ENCODE measurements around the gene ALK.

The ALK gene

GRCh38 chr2:29363111-29363510, 558.3 kb downstream of the ALK start:
- DNase-seq (ENCODE audit: low read depth), result no peak

- no peak for DNase-seq (ENCODE audit: low read depth)
Observed at GRCh38 chr2:29361231-29361630, 560.2 kb downstream of the ALK start.

- no peak for DNase-seq (ENCODE audit: low read depth)
Observed at GRCh38 chr2:29360016-29360784, 561.2 kb downstream of the ALK start.

- DNase-seq (ENCODE audit: low read depth), result no peak
Observed at GRCh38 chr2:29353403-29353991, 567.9 kb downstream of the ALK start.

GRCh38 chr2:29351916-29352591, 569.3 kb downstream of the ALK start:
- no peak for DNase-seq (ENCODE audit: low read depth)

- no peak for DNase-seq (ENCODE audit: low read depth)
Observed at GRCh38 chr2:29351248-29351647, 570.1 kb downstream of the ALK start.

- DNase-seq (ENCODE audit: low read depth), result no peak
Observed at GRCh38 chr2:29349316-29350030, 571.9 kb downstream of the ALK start.

- DNase-seq (ENCODE audit: low read depth), result no peak
Observed at GRCh38 chr2:29347774-29348461, 573.5 kb downstream of the ALK start.

- no peak for DNase-seq (ENCODE audit: low read depth)
Observed at GRCh38 chr2:29345236-29345635, 576.1 kb downstream of the ALK start.

- no peak for DNase-seq (ENCODE audit: low read depth)
Observed at GRCh38 chr2:29343830-29344229, 577.6 kb downstream of the ALK start.

- DNase-seq (ENCODE audit: low read depth), result no peak
Observed at GRCh38 chr2:29336341-29337241, 584.8 kb downstream of the ALK start.

- DNase-seq (ENCODE audit: low read depth), result no peak
Observed at GRCh38 chr2:29335396-29335795, 586.0 kb downstream of the ALK start.

GRCh38 chr2:29334706-29335105, 586.7 kb downstream of the ALK start:
- DNase-seq (ENCODE audit: low read depth), result no peak

GRCh38 chr2:29332540-29332939, 588.8 kb downstream of the ALK start:
- no peak for DNase-seq (ENCODE audit: low read depth)

GRCh38 chr2:29329899-29330298, 591.5 kb downstream of the ALK start:
- no peak for DNase-seq (ENCODE audit: low read depth)

- no peak for DNase-seq (ENCODE audit: low read depth)
Observed at GRCh38 chr2:29326926-29327325, 594.5 kb downstream of the ALK start.

GRCh38 chr2:29325544-29325943, 595.8 kb downstream of the ALK start:
- no peak for DNase-seq (ENCODE audit: low read depth)

GRCh38 chr2:29323961-29324360, 597.4 kb downstream of the ALK start:
- DNase-seq (ENCODE audit: low read depth), result no peak

GRCh38 chr2:29323301-29323700, 598.1 kb downstream of the ALK start:
- DNase-seq (ENCODE audit: low read depth), result no peak

GRCh38 chr2:29322011-29322410, 599.4 kb downstream of the ALK start:
- DNase-seq (ENCODE audit: low read depth), result no peak
